ENCODE data around the gene RELA.
"Not testable (repeated sequence)": the region's sequence is repeated elsewhere in the genome, so short reads cannot be mapped to it uniquely, and the experiment has no call there.

Gene RELA

DNA sequence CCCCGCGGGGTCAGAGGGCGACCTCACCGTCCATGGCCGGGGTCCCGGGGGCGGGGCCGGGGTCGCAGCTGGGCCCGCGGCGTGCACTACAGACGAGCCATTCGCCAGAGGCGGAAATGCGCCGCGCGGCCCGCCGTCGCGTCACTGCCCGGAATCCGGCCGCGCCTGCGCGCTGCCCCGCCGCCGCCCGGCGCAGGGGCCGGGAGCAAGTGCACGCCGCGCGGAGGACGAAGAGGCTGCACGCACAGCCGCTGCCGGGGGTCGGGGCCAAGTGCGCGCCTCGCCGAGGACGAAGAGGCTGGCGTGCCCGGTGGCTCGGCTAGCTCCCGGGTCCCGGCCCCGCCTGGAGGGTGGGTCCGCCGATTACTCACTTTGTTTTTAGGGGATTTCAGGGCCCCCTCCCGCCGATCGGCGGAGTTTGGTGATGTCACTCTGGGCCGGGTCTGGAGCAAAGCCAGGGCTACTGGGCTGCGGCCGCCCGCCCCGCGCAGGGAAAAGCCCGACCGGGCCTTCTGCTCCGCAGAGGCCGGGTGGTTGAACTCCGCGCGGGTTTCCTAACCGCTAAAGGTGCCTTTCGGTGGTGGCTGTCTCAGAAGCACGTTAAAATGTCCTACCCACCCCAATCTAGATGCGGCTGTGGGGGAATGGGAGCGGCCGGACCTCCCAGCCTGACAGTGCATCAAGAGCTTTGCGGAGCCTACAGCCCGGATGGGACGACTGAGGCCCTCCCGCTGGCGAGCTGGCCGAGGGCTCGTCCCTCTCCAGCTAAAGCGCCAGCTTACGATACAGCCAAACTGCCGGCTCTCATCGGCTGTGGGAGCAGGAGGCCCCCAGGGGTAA lies at the start of gene RELA:
Gene RELA (minus strand): TSS at position 118 of the 840 bp plus-strand sequence. CDS start 84 bp downstream, at position 34.
- peak; percentile 57 for DNase-seq

DNA sequence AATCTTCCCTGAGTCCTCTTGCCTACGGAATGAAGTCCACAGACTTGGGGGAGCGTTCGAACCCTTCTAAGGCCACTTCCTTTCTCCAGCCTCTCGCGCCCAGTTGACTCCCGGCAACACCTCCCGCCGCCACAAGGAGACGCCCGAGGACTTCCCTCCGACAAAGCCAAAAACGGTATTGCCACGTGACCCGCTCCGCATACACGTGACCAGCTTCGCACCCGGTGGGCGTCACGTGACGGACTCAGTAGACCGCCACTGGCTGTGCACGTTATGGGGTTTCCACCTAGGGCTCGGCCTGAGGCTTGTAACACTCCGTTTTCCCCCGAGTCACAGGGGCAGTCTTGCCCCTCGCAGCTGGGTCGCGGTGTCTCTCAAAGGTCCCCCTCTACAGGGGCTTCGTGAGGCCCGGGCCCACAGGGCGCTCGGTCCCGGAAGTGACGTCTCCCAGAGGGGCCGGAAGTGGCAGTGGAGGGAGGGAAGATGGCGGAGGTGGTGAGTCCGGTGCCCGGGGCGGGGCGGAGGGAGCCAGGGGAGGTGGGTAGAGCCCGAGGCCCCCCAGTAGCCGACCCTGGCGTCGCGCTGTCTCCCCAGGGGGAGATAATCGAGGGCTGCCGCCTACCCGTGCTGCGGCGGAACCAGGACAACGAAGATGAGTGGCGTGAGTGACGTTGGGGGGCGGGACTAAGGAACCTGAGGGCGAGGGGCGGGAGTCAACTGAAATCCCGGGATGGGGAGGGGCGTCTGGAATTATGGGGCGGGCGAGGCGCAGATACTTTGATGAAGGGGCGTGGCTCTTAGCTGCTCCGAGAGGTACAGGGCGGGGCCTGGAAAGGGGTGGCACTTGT lies 49.3 kb upstream of the RELA start, which contains the start of gene KAT5:
Gene KAT5 (plus strand): TSS at position 468 of the 848 bp plus-strand sequence. CDS start 16 bp downstream, at position 484.
- peak; percentile 75 for DNase-seq

DNA sequence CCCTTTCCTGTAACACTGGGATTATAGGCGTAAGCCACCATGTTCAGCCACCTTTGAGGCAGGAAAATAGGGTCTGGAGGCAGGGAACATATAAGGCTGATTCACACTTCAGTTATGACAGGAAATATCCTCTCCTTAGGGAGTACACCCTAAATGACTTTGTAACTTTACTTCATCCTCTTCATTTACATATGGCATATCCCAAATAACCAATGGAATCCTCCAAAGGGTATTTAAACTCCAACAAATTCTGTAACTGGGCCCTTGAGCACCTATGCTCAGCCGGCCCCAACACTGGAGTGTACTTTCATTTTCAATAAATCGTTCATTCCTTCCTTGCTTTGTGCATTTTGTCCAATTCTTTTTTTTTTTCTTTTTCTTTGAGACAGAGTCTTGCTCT lies 47.7 kb upstream of the RELA start:
- DNase-seq = no peak

DNA sequence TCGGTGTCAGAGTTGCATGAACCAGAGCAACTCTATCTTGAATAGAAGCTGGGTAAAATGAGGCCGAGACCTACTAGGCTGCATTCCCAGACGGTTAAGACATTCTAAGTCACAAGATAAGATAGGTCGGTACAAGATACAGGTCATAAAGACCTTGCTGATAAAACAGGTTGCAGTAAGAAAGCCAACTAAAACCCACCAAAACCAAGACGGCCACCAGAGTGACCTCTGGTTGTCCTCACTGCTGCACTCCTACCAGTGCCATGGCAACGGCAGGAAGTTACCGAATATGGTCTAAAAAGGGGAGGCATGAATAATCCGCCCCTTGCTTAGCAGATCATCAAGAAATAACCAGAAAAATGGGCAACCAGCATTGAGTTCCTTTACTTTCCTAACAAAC lies 46.9 kb upstream of the RELA start:
- DNase-seq = no peak

DNA sequence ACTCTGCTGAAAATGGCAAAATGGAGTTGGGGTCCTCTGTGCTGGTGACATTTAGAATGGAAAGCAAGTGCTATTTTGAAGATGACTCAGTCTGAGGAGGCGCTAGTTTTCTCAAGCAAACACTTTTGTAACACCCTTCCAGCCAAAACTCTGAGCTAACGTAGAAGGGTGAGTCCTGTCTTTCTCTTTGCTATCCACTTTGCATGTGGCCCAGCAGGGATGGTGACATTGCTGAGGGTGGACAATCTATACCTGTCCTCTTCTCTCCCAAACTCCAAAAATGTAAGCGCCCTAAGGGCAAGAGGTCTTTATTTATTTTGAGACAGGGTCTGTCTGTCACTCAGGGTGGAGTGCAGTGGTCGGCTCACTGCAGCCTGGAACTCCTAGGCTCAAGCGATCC lies 45.7 kb upstream of the RELA start:
- DNase-seq = no peak

DNA sequence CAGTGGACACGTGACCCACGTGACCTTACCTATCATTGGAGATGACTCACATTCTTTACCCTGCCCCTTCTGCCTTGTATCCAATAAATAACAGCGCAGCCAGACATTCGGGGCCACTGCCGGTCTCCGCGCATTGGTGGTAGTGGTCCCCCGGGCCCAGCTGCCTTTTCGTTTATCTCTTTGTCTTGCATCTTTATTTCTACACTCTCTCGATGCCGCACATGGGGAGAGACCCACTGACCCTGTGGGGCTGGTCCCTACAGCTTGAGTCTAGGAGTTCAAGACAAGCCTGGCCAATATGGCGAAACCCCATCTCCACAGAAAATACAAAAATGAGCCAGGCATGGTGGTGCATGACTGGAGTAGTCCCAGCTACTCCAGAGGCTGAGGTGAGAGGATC lies 44.3 kb upstream of the RELA start:
- not testable (repeated sequence) for DNase-seq

DNA sequence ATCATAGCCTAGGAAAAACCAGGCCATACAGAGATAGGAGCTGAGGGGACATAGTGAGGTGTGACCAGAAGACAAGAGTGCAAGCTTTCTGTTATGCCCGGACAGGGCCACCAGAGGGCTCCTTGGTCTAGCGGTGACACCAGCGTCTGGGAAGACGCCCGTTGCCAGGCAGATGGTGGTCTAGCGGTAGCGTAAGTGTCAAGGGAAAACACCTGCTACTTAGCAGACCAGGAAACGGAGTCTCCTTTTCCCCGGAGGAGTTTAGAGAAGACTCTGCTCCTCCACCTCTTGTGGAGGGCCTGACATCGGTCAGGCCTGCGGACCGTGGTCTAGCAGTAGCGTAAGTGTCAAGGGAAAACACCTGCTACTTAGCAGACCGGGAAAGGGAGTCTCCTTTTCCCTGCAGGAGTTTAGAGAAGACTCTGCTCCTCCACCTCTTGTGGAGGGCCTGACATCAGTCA lies 43.6 kb upstream of the RELA start:
- DNase-seq = peak; percentile 48

DNA sequence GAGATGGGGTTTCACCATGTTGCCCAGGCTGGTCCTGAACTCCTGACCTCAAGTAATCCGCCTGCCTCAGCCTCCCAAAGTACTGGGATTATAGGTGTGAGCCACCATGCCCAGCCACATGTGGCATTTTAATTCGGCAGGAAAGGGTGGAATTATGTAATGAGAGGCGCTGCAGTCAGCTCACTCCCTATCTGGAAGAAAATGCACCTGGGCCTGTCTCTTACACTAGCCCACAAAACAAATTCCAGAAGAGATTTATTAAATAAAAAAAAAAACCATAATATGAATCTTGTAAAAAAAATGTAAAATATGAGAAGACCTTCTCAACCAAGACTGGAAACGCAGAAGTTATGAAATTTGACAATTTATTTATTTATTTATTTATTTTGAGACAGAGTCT lies 41.1 kb upstream of the RELA start:
- no peak for DNase-seq

DNA sequence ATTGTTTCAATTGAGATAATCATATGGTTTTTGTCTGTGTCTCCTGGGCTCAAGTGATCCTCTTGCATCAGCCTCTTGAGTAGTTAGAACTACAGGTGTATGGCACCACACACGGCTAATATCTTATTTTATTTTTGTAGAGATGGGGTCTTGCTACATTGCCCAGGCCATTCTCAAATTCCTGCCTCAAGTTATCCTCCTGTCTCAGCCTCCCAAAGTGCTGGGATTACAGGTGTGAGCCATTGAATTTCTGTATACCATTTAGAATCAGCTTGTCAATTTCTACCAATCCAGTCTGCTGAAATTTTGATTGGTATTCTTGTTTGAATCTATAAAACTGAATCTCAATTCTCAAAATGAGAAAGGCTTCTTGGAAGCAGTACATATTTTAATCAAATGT lies 39.0 kb upstream of the RELA start:
- DNase-seq = no peak

DNA sequence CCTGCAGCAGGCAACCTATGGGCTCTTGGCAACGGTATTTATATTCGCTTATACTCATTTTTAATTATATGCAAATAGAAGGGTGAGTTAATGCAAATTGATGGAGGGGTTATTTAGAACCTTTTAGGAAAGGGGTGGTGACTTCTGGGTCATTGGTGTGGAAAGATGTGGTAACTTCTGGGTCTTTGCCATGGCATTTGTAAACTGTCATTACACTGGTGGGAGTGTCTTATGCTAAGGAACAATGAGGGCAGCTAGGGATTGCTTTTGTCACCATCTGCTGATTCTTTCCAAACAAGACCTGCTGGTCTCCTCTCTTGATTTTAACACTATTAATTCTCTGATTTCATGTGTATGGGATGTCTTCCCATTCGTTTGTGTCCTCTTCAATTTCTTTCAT lies 37.7 kb upstream of the RELA start:
- DNase-seq = no peak

DNA sequence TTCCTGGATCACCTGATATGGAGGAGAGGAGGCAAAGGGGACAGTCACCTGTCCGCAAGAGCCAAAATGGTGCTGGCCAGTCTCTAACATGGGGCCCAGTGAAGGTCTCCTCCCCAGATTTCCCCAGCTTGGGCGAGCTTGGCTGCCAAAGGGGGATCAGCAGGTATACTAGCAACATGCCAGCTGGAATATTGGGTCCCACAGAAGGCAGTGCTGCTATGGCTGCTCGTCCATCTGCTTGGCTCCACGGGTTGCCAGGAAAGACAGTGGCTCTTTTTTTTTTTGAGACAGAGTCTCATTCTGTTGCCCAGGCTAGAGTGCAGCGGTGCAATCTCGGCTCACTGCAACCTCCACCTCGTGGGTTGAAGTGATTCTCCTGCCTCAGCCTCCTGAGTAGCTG lies 36.6 kb upstream of the RELA start:
- DNase-seq = peak; percentile 14

DNA sequence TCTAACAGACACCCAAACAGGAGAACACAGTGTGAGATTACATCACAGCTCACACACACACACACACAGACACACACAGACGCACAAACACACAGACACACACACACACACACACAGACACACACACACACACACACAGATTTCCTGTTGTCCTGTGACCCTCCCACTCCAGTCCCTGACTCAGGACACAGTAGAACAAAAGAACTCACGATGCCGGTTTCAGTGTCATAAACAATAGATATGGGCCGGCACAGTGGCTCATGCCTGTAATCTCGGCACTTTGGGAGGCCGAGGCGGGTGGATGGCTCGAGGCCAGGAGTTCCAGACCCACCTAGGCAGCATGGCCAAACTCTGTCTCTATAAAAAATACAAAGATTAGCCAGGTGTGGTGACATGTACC lies 35.5 kb upstream of the RELA start:
- no peak for DNase-seq

DNA sequence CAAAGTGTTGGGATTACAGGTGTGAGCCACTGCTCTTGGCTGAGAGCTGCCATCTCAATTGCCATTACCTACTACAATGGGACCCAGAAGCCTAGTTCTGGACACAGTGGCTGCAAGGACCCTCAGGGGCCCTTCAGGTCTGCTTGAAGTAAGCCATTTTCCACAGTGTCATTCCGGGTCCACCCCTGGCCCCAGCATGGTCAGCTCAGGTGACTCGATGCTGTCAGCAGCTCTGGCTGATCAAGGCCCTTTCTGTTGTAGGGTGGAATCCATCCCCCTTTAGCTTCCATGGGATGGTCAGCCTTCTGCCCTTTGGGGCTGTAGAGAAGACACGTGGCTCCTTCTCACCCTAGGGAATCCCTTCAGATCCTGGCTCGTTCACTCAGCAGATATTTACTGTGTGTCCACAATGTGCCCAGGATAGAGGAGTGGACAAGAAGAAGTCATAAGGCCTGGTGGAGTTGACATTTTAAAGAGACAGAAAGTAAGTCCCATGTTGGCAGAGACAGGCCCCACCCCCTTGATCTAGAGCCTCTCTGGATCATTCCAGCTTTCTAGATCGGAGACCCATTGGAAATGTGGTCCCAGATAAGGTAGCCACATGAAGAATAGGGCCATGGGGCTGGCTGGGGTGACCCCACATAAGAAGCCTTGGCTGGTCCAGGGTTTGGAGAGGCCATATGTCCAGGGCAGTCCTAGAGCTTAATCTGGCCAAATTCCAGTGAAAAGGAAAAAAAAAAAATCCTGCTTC lies 34.3 kb upstream of the RELA start:
- no peak for DNase-seq

DNA sequence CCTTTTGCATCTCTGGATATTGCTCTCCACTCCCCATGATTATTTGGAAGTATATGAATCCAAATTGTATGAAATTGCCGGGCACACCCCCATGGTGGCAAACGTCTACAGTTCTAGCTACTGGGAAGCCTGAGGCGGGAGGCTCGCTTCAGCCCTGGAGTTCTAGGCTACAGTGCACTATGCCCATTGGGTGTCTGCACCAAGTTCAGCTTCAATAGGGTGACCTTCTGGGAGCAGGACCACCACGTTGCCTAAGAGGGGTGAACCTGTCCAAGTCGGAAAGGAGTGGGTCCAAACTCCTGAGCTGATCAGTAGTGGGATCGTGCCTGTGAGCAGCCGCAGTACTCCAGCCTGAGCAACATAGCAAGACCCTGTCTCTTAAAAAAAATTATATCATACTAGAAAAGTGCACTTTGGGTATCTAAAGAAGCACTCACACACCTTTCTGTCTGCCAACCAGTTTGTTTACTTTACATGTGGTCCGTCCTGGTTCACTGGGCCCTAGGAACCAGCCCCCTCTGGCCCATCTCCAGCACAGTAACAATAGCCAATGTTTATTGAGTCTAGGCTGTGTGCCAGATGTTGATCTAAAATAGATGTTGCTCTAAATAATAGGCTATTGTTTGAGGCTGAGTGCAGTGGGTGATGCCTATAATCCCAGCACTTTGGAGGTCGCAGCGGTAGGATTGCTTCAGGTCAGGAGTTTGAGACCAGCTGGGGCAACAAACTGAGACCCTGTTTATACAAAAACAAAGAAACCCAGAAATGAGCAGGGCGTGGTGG lies 32.9 kb upstream of the RELA start:
- DNase-seq = no peak

DNA sequence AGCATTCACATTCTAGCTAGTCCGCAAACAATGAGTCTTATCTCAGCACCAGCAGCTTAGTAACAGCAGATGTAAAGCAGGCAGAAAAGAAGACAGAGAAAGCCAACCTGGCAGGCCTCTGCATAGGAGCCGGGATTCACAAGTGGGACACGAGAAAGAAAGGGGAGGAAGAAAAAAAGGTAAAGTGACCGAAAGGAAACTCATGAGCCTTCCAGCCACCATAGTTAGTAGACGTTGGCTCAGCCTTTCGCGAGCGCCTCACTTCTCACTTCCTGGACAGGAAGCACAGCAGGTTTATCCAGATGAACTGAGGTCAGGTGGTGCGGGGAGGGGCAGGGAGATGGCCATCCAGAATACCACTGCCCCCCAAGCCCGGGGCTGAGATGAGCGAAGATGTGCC lies 29.7 kb upstream of the RELA start:
- DNase-seq = no peak

DNA sequence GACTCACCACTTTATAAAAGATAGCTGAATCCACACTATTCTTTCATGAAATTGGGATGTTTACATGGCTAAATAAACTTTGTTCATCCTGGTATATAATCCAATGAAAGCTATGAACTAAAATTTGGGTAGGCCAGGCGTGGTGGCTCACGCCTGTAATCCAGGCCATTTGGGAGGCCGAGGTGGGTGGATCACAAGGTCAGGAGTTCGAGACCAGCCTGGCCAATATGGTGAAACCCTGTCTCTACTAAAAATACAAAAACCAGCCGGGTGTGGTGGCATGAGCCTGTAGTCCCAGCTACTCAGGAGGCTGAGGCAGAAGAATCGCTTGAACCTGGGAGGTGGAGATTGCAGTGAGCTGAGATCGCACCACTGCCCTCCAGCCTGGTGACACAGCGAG lies 29.1 kb upstream of the RELA start:
- DNase-seq = not testable (repeated sequence)

DNA sequence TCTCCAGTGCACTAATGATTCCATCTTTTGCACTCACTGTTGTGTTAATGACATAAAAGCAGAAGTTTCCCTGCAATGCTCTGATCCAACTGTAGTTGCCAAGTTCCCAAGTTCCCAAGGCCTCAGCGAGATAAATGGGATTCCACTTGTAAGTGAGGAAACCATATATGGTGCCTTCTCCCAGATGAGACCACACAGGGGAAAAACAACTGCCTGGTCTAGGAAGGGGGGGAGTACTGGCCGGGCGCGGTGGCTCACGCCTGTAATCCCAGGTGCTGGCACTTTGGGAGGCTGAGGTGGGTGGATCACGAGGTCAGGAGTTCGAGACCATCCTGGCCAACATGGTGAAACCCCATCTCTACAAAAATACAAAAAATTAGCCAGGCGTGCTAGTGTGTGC lies 23.3 kb upstream of the RELA start:
- no peak for DNase-seq

DNA sequence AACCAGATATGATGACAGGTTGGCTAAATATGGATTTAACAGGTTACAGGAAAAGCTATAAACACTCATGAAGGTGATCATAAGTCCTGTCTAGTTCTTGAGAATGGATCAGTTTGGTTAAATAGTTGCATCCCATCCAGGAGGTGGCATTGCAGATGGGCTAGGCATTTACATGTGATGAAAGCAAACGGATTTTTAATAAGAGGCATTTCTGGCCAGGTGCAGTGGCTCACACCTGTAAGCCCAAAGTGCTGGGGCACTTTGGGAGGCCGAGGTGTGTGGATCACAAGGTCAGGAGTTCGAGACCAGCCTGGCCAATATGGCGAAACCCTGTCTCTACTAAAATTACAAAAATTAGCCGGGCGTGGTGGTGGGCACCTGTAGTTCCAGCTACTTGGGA lies 20.8 kb upstream of the RELA start:
- not testable (repeated sequence) for DNase-seq

DNA sequence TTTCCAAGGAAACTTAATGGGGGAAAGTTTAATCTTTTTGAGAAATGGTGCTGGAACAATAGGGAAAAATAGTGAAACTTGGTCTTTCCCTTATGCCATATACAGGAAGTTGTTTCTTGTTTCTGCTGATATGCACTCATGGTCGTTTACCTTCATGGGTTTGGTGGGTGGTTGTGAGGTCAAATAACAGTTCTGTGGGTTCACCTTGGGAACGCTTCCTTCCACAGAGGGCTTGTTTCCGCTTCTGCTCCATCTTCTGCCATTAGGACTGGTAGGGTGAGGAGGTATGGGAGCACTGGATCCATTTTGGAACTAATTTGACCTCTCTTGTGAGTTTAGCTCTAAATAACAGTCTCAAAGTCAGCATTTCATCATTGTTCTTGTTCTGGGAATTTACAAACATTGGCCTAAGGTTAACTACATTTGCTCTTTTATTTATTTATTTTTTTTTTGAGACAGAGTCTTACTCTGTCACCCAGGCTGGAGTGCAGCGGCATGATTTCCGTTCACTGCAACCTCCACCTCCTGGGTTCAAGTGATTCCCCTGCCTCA lies 17.6 kb upstream of the RELA start:
- no peak for DNase-seq

DNA sequence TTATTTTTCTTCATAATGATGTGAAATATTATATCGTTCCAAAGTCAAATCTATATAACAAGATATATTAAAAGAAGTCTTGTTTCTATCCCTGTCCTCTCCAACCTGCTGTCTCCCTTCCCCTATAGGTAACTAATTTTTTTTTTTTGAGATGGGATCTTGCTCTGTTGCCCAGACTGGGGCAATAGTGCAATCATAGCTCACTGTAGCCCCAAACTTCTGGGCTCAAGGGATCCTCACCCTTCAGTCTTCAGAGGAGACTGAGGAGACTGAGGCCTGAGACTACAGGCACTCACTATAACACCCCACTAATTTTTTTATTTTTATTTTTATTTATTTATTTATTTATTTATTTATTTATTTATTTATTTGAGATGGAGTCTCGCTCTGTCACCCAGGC lies 10.3 kb upstream of the RELA start:
- DNase-seq = no peak

DNA sequence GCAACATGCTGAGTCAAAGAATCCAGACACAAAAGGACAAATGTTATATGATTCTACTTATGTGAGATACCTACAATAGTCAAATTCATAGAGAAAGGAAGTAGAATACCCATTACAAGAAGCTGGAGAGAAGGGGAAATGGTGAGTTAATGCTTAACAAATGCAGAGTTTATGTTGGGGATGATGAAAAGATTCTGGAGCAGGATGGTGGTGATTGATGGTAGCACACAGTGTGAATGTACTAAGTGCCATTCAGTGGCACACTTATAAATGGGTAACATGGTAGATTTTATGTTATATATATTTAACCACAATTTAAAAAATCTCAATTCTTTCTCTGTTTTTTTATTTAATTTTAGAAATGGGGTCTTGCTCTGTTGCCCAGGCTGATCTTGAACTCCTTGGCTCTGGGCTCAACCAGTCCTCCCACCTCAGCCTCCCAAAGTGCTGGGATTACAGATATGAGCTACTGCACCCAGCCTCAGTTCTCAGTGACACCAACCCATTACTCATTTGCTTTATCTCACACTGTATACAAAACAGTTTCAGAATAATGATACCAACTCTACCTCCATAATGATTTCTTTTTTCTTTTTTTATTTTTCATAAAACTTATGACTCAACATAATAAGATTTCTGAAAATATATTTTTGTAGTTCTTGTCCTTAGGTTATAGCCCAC lies 9.6 kb upstream of the RELA start:
- no peak for DNase-seq

Data from DMS 273 treated with DMSO at 0.1 percent for 48 hours (cell line).